Keratinocyte (primary cell): Measurements from ENCODE around the gene ZHX3.

ENCODE experiments used
- CTCF ChIP-seq, 3 experiments: IDR thresholded peaks in 1 of 3; conservative IDR thresholded peaks in 1 of 3; optimal IDR thresholded peaks in 1 of 3; 2 replicates in 2 of 3; 3 replicates in 1 of 3; pipeline versions ENCODE3 to v1.5.1; 2011; ENCODE audit warnings: low read length in 3 of 3, mild to moderate bottlenecking in 3 of 3, moderate library complexity in 2 of 3, control low read depth in 1 of 3, inconsistent platforms in 1 of 3; ENCODE audit not compliant: insufficient read depth in 2 of 3; ENCODE audit errors: extremely low read depth in 1 of 3
- EZH2 ChIP-seq: IDR thresholded peaks from one replicate; pipeline ENCODE4 v1.6.1; 2012; ENCODE audit warnings: inconsistent platforms, mild to moderate bottlenecking, low read length, moderate library complexity

DNA sequence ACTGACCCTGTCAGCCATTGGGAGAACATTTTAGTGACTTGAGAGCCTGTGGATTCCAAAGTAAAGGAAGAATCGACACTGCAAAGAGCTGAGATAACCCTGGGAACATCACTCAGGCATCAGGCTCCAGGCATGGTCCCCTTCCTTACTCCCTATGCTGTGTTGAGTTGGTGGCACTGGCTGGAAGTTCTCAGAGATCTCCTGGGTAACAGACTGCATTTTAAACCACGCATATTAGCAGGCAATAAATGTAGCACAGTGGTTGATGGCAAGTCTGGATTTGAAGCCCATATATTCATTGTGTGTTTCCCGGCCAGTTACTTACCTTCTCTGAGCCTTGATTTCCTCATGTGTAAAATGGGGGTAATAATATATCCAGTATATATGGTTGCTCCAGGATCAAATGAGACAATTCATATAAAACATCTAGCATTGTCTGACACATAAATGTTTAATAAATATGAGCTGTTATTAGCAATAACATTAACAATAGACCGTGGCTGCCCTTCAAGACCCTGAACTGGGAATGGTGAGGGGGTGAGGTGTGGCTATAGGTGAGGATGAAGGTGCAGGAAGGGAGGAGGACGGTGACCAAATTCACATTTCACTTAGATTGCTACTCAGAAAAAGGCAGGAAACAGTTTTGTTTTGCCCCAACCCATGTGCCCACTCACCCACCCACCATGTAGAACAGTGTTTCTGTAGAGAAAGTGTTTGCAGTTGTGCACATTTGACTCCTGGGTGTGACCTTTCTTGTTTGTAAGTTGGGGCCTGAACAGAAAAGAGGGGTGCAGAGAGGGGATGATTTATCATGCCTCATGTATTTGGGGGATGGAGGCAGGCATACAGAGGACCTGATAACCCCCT is 178.1 kb downstream of the ZHX3 start:
- TF ChIP-seq CTCF (optimal IDR thresholded peaks at IDR 0.05 in 1 of 3, IDR thresholded peaks at IDR 0.05 in 1 of 3, conservative IDR thresholded peaks at IDR 0.05 in 1 of 3; ENCODE audit: extremely low read depth in 1 of 3, insufficient read depth in 2 of 3, low read length in 3 of 3) (no peak), EZH2 (no peak)
